ENCODE data around the gene RAF1.

DNA sequence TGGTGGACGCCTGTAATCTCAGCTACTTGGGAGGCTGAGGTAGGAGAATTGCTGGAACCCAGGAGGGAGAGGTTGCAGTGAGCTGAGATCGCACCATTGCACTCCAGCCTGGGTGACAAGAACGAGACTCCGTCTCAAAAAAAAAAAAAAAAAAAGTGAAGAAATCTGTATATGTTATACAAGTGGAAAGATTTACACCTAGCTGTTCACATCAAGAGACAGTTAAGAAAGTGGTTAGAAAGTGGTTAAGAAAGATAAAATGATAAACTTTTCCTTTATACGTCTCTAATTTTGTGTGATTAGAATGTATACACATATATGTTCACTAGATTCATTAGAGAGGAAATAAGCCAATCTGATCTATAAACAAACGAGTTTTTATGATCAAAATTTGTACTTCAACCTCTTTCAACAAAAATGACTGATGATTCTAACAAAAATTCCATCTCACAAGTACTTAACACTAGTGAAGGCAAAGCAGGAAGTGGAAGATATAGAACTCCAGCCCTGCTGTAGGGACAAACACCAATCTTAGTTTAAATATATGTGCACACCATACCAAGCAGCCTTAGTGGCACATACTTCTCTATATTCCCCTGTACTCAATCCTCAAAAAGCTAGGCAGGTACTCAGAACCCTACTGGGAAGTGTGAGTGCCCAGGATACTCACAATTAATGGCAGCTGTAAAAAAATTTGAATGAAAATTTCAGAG lies 51.2 kb downstream of the RAF1 start:
- TF ChIP-seq POLR2A (IDR thresholded peaks at IDR 0.05; ENCODE audit: low read length), result no peak
- TF ChIP-seq, protein P1, sequence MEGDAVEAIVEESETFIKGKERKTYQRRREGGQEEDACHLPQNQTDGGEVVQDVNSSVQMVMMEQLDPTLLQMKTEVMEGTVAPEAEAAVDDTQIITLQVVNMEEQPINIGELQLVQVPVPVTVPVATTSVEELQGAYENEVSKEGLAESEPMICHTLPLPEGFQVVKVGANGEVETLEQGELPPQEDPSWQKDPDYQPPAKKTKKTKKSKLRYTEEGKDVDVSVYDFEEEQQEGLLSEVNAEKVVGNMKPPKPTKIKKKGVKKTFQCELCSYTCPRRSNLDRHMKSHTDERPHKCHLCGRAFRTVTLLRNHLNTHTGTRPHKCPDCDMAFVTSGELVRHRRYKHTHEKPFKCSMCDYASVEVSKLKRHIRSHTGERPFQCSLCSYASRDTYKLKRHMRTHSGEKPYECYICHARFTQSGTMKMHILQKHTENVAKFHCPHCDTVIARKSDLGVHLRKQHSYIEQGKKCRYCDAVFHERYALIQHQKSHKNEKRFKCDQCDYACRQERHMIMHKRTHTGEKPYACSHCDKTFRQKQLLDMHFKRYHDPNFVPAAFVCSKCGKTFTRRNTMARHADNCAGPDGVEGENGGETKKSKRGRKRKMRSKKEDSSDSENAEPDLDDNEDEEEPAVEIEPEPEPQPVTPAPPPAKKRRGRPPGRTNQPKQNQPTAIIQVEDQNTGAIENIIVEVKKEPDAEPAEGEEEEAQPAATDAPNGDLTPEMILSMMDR (IDR thresholded peaks at IDR 0.05), result no peak
- no peak for TF ChIP-seq EP300 (IDR thresholded peaks at IDR 0.05)
- no peak for TF ChIP-seq KDM1A (IDR thresholded peaks at IDR 0.05; ENCODE audit: low read depth)
- no peak for TF ChIP-seq RAD21 (conservative IDR thresholded peaks at IDR 0.05 in 1 of 2, IDR thresholded peaks at IDR 0.05 in 1 of 2)
- TF ChIP-seq CEBPB (IDR thresholded peaks at IDR 0.05), result no peak
- TF ChIP-seq MAFK (IDR thresholded peaks at IDR 0.05; ENCODE audit: partially characterized antibody), result no peak
- TF ChIP-seq, protein P2, sequence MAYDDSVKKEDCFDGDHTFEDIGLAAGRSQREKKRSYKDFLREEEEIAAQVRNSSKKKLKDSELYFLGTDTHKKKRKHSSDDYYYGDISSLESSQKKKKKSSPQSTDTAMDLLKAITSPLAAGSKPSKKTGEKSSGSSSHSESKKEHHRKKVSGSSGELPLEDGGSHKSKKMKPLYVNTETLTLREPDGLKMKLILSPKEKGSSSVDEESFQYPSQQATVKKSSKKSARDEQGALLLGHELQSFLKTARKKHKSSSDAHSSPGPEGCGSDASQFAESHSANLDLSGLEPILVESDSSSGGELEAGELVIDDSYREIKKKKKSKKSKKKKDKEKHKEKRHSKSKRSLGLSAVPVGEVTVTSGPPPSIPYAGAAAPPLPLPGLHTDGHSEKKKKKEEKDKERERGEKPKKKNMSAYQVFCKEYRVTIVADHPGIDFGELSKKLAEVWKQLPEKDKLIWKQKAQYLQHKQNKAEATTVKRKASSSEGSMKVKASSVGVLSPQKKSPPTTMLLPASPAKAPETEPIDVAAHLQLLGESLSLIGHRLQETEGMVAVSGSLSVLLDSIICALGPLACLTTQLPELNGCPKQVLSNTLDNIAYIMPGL (CRISPR knock-in tag; IDR thresholded peaks at IDR 0.05; ENCODE audit: borderline replicate concordance), result no peak
- no peak for TF ChIP-seq HEYL (CRISPR knock-in tag; IDR thresholded peaks at IDR 0.05)
- TF ChIP-seq ESRRA (IDR thresholded peaks at IDR 0.05; ENCODE audit: borderline replicate concordance, low read length), result no peak
- TF ChIP-seq SMC3 (IDR thresholded peaks at IDR 0.05), result no peak
- TF ChIP-seq, protein P3, sequence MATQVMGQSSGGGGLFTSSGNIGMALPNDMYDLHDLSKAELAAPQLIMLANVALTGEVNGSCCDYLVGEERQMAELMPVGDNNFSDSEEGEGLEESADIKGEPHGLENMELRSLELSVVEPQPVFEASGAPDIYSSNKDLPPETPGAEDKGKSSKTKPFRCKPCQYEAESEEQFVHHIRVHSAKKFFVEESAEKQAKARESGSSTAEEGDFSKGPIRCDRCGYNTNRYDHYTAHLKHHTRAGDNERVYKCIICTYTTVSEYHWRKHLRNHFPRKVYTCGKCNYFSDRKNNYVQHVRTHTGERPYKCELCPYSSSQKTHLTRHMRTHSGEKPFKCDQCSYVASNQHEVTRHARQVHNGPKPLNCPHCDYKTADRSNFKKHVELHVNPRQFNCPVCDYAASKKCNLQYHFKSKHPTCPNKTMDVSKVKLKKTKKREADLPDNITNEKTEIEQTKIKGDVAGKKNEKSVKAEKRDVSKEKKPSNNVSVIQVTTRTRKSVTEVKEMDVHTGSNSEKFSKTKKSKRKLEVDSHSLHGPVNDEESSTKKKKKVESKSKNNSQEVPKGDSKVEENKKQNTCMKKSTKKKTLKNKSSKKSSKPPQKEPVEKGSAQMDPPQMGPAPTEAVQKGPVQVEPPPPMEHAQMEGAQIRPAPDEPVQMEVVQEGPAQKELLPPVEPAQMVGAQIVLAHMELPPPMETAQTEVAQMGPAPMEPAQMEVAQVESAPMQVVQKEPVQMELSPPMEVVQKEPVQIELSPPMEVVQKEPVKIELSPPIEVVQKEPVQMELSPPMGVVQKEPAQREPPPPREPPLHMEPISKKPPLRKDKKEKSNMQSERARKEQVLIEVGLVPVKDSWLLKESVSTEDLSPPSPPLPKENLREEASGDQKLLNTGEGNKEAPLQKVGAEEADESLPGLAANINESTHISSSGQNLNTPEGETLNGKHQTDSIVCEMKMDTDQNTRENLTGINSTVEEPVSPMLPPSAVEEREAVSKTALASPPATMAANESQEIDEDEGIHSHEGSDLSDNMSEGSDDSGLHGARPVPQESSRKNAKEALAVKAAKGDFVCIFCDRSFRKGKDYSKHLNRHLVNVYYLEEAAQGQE (IDR thresholded peaks at IDR 0.05), result no peak

Data from A549 (cell line).